ENCODE results near the gene PSMC2.

Gene PSMC2

GRCh38 chr7:103344453-103345149, 2.8 kb upstream of the PSMC2 start, which contains the start of gene DNAJC2:
Gene DNAJC2, minus strand, starts transcription at chr7:103344767. Its CDS starts 145 bp downstream, at chr7:103344622.
- H3K27ac ChIP-seq: peak within 1 kb of the TSS; percentile 98

GRCh38 chr7:103346396-103346795, 1.0 kb upstream of the PSMC2 start:
- no peak overlapping the region for H3K27ac ChIP-seq
- no peak for TF ChIP-seq ZFX (IDR thresholded peaks at IDR 0.05)
- TF ChIP-seq CTCF (conservative IDR thresholded peaks at IDR 0.05): no peak

More at GRCh38 chr7:103344453-103345149, 2.8 kb upstream of the PSMC2 start, which contains the start of gene DNAJC2:
- TF ChIP-seq ZFX (IDR thresholded peaks at IDR 0.05) (peak; percentile 38), CTCF (conservative IDR thresholded peaks at IDR 0.05) (no peak)

- H3K27ac ChIP-seq: peak overlapping the region; percentile 94
- TF ChIP-seq ZFX (IDR thresholded peaks at IDR 0.05) (no peak), CTCF (conservative IDR thresholded peaks at IDR 0.05) (no peak)
Measured at GRCh38 chr7:103348452-103348851, 1.0 kb downstream of the PSMC2 start.

GRCh38 chr7:103348959-103349358, 1.5 kb downstream of the PSMC2 start:
- no peak overlapping the region for H3K27ac ChIP-seq
- TF ChIP-seq CTCF (conservative IDR thresholded peaks at IDR 0.05) (no peak), ZFX (IDR thresholded peaks at IDR 0.05) (no peak)

- H3K27ac ChIP-seq: no peak overlapping the region
- no peak for TF ChIP-seq ZFX (IDR thresholded peaks at IDR 0.05)
- TF ChIP-seq CTCF (conservative IDR thresholded peaks at IDR 0.05): no peak
Measured at GRCh38 chr7:103349805-103350204, 2.4 kb downstream of the PSMC2 start.

GRCh38 chr7:103369432-103369831, 22.0 kb downstream of the PSMC2 start:
- no peak for TF ChIP-seq CTCF (conservative IDR thresholded peaks at IDR 0.05)
- no peak for TF ChIP-seq ZFX (IDR thresholded peaks at IDR 0.05)
- H3K27ac ChIP-seq: no peak overlapping the region

- no peak overlapping the region for H3K27ac ChIP-seq
- TF ChIP-seq ZFX (IDR thresholded peaks at IDR 0.05): no peak
- TF ChIP-seq CTCF (conservative IDR thresholded peaks at IDR 0.05): no peak
Measured at GRCh38 chr7:103373866-103374643, 26.6 kb downstream of the PSMC2 start.
